Measurements from ENCODE around the gene XK. TPM values are rescaled to one million over a fixed set of nuclear protein-coding genes. Genes with fewer than 3 reads are reported as not detected.

The XK gene
- total RNA-seq, 6 donors from 2014 or later: under 0.01 to 5.7 (median 1.8) TPM

DNA sequence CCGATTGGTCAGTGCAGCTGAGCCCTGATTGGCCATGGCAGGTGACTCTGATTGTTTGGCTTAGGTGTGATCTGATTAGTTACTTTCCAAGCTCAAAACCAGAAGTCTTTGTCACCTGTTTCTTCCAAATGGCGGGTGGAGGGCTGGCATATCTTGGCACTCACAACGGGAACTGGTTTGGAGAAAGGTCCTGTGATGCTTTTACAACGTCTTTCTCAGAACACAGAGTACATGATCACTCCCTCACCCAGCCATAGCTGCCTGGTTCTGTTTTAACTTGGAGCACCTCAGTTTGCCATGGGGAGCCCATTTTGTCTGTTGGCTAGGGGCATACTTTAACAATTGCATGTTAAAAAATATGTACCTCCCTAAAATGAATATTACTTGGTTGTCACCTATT, 13.0 kb upstream of the XK start:
- ATAC-seq (ENCODE audit: low FRiP score in 2 of 2) (no peak), DNase-seq (no peak)
- Histone ChIP-seq H3K36me3 (no peaks in the 10 kb centered on the region), H3K4me1 (no peaks in the 10 kb centered on the region), H3K4me3 (no peak overlapping the region), H3K27me3 (no peaks in the 10 kb centered on the region), H3K27ac (no peak overlapping the region), H3K9me3 (no peaks in the 10 kb centered on the region)
- WGBS, 2 donors: 28 to 68% methylated on average over 2 to 4 of the region's 4 CpGs
- TF ChIP-seq, protein P1, sequence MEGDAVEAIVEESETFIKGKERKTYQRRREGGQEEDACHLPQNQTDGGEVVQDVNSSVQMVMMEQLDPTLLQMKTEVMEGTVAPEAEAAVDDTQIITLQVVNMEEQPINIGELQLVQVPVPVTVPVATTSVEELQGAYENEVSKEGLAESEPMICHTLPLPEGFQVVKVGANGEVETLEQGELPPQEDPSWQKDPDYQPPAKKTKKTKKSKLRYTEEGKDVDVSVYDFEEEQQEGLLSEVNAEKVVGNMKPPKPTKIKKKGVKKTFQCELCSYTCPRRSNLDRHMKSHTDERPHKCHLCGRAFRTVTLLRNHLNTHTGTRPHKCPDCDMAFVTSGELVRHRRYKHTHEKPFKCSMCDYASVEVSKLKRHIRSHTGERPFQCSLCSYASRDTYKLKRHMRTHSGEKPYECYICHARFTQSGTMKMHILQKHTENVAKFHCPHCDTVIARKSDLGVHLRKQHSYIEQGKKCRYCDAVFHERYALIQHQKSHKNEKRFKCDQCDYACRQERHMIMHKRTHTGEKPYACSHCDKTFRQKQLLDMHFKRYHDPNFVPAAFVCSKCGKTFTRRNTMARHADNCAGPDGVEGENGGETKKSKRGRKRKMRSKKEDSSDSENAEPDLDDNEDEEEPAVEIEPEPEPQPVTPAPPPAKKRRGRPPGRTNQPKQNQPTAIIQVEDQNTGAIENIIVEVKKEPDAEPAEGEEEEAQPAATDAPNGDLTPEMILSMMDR (IDR thresholded peaks at IDR 0.05): no peak
- no peak for TF ChIP-seq POLR2A (IDR thresholded peaks at IDR 0.05)
- no peak for TF ChIP-seq POLR2AphosphoS5 (IDR thresholded peaks at IDR 0.05)
- TF ChIP-seq EP300 (IDR thresholded peaks at IDR 0.05): no peak

DNA sequence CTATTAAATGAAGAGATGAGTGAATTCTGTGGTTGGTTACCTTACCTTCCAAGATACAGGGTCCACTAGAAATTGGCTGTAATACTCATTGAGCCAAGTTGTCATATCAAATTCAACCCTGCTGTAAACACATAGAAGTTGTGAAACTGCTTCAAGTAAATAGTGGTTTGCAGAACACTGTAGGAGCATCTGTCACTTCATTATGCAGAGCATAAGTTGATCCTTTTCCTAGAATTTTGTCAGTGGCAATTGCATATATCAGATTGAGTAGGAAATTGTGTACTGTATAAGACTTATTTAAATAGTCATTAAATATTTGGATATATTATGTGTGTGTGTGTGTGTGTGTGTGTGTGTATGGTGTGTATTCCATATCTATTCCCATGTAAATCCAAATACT, 8.8 kb upstream of the XK start:
- ATAC-seq (ENCODE audit: low FRiP score in 2 of 2) (no peak), DNase-seq (no peak)
- no peak overlapping the region for H3K27ac ChIP-seq
- H3K4me3 ChIP-seq: no peak overlapping the region
- TF ChIP-seq POLR2AphosphoS5 (IDR thresholded peaks at IDR 0.05) (no peak), POLR2A (IDR thresholded peaks at IDR 0.05) (no peak), EP300 (IDR thresholded peaks at IDR 0.05) (no peak)
- no peaks in the 10 kb centered on the region for H3K27me3 ChIP-seq
- no peaks in the 10 kb centered on the region for H3K9me3 ChIP-seq
- no peaks in the 10 kb centered on the region for H3K36me3 ChIP-seq
- no peaks in the 10 kb centered on the region for H3K4me1 ChIP-seq

DNA sequence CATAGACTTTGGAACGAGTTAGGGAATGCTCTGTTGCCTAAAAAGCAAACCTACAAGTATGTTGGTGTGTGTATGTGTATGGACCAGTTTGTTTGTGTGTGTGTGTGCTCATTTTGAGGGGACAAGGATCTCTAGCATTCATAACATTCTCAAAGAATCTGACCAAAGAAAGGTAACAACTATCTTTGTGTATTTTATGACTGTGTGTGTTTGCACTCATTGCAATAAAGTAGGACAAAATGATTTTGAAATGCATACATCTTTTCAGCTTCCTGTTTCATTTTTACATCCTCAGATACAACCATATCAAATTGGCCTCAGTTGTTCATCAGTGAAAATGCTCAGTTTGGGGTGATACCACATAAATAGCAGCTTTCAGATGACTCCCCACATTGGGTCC, 8.3 kb upstream of the XK start:
- TF ChIP-seq, protein P1 (IDR thresholded peaks at IDR 0.05): no peak
- TF ChIP-seq POLR2A (IDR thresholded peaks at IDR 0.05) (no peak), POLR2AphosphoS5 (IDR thresholded peaks at IDR 0.05) (no peak), EP300 (IDR thresholded peaks at IDR 0.05) (no peak)
- Histone ChIP-seq H3K4me3 (no peak overlapping the region), H3K4me1 (no peaks in the 10 kb centered on the region), H3K27ac (no peak overlapping the region), H3K36me3 (no peaks in the 10 kb centered on the region), H3K9me3 (no peaks in the 10 kb centered on the region), H3K27me3 (no peaks in the 10 kb centered on the region)
- DNase-seq (no peak), ATAC-seq (ENCODE audit: low FRiP score in 2 of 2) (no peak)
- WGBS, 2 donors: 23 to 69% methylated on average over 1 of the region's 1 CpG

DNA sequence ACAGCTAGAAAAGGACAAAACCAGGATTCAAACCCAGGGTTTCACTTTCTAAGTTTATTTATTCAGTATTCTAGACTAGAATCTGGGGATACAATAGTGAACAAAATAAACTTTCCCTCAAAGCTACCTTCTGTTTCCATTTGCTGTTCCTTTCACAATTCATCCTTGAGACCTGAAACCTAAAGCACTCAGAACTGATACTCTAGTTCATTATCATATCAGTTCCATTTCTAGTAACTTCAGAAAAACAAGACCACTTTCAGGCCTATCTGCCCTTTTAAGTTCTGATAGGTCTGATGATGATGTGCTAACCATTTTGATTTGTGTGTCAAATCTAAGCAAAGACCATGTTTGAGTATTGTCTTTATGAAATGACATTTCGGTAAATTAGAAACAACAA, 7.8 kb upstream of the XK start:
- ATAC-seq (ENCODE audit: low FRiP score in 2 of 2) (no peak), DNase-seq (no peak)
- no peaks in the 10 kb centered on the region for H3K4me1 ChIP-seq
- H3K27me3 ChIP-seq: no peaks in the 10 kb centered on the region
- no peak overlapping the region for H3K27ac ChIP-seq
- WGBS, 2 donors: 83 to 89% methylated on average over 1 of the region's 1 CpG
- TF ChIP-seq, protein P1 (IDR thresholded peaks at IDR 0.05): no peak
- TF ChIP-seq POLR2AphosphoS5 (IDR thresholded peaks at IDR 0.05): no peak
- TF ChIP-seq EP300 (IDR thresholded peaks at IDR 0.05): no peak
- no peak for TF ChIP-seq POLR2A (IDR thresholded peaks at IDR 0.05)
- H3K4me3 ChIP-seq: no peak overlapping the region
- H3K36me3 ChIP-seq: no peaks in the 10 kb centered on the region
- no peaks in the 10 kb centered on the region for H3K9me3 ChIP-seq

DNA sequence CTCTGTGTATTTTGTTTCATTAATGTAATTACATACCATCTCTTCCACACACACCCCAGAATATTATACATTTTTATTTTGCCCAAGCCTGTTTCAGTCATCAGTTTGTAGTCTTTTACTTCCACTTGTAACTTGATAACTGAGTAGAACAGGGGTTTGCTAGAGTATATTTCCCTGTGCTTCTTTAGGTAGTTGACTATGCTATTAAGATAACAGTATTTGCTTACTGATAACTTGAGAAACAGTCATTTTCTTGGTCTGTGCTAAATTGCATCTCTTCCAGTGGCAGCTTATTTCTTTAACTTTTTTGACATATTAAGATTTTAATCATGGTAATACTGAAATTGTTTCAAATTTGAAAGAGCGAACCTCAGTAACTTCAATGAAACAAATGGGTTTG, 7.0 kb upstream of the XK start:
- Histone ChIP-seq H3K9me3 (no peaks in the 10 kb centered on the region), H3K4me1 (no peaks in the 10 kb centered on the region), H3K27ac (no peak overlapping the region), H3K27me3 (no peaks in the 10 kb centered on the region), H3K36me3 (no peaks in the 10 kb centered on the region), H3K4me3 (no peak overlapping the region)
- ATAC-seq (ENCODE audit: low FRiP score in 2 of 2) (no peak), DNase-seq (no peak)
- WGBS, 2 donors: 76 to 94% methylated on average over 1 of the region's 1 CpG
- TF ChIP-seq EP300 (IDR thresholded peaks at IDR 0.05) (no peak), POLR2A (IDR thresholded peaks at IDR 0.05) (no peak), POLR2AphosphoS5 (IDR thresholded peaks at IDR 0.05) (no peak)
- TF ChIP-seq, protein P1 (IDR thresholded peaks at IDR 0.05): no peak
